ENCODE measurements around the gene LRBA.
"Not testable (repeated sequence)": the region's sequence is repeated elsewhere in the genome, so short reads cannot be mapped to it uniquely, and the experiment has no call there.

Gene LRBA

GRCh38 chr4:150971901-150972300 is 43.2 kb downstream of the LRBA start:
- DNase-seq, result no peak

- no peak for DNase-seq
Observed at GRCh38 chr4:150970685-150971151, 44.4 kb downstream of the LRBA start.

GRCh38 chr4:150964754-150965153 is 50.3 kb downstream of the LRBA start:
- no peak for DNase-seq

DNA sequence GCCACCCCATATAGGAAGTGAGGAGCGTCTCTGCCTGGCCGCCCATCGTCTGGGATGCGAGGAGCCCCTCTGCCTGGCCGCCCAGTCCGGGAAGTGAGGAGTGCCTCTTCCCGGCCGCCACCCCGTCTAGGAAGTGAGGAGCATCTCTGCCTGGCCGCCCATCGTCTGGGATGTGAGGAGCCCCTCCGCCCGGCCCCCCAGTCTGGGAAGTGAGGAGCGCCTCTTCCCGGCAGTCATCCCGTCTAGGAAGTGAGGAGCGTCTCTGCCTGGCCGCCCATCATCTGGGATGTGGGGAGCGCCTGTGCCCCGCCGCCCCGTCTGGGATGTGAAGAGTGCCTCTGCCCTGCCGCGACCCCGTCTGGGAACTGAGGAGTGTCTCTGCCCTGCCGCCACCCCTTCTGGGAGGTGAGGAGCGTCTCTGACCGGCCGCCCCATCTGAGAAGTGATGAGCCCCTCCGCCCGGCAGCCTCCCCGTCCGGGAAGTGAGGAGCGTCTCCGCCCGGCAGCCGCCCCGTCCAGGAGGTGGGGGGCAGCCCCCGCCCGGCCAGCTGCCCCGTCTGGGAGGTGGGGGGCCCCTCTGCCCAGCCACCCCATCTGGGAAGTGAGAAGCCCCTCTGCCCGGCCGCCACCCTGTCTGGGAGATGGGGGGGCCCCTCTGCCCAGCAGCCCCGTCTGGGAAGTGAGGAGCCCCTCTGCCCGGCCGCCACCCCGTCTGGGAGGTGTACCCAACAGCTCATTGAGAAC is 51.3 kb downstream of the LRBA start:
- DNase-seq, result not testable (repeated sequence)

DNA sequence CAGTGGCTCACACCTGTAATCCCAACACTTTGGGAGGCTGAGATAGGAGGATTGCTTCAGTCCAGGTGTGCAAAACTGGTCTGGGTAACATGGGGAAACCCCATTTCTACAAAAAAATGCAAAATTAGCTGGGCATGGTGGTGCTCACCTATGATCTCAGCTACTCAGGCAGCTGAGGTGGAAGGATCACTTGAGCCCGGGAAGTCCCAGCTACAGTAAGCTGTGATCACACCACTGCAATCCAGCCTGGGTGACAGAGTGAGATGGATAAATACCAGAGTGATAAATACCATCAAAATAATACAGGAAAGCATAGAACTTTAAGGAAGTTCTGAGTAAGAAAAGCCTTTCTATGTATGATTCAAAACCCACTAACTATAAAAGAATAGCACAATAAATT is 52.8 kb downstream of the LRBA start:
- DNase-seq, result no peak

- DNase-seq, result no peak
Observed at GRCh38 chr4:150961566-150961965, 53.5 kb downstream of the LRBA start.

DNA sequence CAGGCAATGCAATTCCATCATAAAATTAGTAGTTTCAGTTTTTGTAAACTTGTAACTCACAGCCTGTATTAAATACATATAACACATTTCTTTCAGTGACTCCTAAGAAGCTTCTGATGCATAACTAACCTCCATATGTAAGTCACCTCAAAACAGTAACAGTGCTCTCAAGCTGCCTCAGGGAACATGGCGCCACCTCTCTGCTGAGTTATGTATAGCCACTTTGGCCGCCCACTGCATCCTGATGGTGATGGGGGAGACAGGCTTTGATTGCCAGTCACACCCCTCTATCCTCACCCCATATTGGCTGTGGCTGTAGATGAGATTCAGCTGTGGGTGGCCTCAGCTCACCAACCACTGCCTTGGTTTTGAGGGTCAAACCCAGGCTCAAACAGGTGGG is 54.3 kb downstream of the LRBA start:
- no peak for DNase-seq

DNA sequence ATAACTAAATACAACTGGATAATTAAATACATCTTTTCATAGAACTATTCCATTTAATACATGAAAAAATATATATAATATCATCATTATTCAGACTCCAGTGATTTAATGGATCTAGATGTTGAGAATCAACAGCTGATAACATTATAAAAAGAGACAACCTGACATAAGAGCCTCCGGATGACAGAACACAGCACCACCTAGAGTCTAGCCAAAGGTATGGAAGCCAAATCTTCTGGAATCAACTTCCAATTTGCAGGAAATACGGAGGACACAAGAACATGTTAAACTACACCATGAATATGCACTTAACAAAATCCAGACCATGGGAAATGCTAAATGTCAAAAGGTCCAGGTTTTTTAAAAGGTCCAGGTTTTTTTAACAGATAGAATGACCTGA is 55.0 kb downstream of the LRBA start:
- DNase-seq, result no peak

DNA sequence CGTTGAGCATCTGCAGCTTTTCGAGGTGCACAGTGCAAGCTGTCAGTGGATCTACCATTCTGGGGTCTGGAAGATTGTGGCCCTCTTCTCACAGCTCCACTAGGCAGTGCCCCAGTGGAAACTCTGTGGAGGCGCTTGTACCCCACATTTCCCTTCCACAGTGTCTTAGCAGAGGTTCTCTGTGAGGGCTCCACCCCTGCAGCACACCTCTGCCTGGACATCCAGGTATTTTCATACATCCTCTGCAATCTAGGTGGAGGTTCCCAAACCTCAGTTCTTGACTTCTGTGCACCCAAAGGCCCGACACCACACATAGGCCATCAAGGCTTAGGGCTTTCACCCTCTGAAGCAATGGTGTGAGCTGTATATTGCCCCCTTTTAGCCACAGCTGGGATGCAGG is 57.1 kb downstream of the LRBA start:
- not testable (repeated sequence) for DNase-seq

DNA sequence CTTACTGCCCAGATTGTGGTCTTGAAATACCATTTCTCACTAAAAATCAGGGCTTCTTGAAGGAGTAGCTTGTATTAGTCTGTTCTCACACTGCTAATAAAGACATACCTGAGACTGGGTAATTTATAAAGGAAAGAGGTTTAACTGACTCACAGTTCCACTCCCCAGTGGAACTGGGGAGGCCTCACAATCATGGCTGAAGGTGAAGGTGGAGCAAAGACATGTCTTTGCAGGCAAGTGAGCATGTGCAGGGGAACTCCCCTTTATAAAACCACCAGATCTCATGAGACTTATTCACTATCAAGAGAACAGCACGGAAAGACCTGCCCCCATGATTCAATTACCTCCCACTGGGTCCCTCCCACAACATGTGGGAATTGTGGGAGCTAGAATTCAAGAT is 58.0 kb downstream of the LRBA start:
- not testable (repeated sequence) for DNase-seq

DNA sequence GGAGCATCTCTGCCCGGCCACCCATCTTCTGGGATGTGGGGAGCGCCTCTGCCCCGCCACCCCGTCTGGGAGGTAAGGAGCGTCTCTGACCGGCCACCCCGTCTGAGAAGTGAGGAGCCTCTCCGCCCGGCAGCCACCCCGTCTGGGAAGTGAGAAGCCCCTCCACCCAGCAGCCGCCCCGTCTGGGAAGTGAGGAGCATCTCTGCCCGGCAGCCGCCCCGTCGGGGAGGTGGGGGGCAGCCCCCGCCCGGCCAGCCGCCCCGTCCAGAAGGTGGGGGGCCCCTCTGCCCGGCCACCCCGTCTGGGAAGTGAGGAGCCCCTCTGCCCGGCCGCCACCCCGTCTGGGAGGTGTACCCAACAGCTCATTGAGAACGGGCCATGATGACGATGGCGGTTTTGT is 61.2 kb downstream of the LRBA start:
- not testable (repeated sequence) for DNase-seq

DNA sequence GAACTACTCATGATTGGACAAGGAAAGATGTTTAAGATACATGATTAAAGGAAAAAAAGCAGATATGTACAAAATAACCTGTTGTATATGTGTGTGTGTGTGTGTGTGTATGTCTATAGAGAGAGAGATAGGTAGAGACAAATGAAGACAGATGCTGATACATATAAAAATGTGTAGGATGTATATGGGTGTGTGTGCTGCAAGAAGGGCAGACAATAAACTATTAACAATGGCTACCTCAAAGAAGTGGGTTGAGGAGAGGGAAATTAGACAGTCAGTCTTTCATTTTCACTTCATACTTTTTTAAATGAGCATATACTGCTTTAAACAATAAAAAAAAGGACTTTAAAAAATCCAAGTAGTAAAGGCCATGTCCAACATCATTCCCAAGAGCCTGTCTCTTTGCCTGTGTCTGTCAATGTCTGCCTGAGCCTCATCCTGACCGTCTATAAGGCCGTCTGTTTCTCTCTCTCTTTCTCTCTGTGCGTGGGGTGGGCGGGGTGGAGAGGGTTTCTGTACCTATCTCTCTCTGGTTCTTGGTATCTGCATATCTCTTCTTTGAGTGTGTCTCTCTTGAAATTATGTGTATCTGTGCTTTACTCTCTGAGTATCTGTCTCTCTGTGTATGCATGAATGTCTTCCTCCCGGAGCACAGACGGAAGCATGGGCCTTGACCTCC is 62.8 kb downstream of the LRBA start:
- DNase-seq, result no peak

GRCh38 chr4:150950657-150951288 is 64.3 kb downstream of the LRBA start:
- no peak for DNase-seq

GRCh38 chr4:150949943-150950342 is 65.1 kb downstream of the LRBA start:
- DNase-seq, result no peak

DNA sequence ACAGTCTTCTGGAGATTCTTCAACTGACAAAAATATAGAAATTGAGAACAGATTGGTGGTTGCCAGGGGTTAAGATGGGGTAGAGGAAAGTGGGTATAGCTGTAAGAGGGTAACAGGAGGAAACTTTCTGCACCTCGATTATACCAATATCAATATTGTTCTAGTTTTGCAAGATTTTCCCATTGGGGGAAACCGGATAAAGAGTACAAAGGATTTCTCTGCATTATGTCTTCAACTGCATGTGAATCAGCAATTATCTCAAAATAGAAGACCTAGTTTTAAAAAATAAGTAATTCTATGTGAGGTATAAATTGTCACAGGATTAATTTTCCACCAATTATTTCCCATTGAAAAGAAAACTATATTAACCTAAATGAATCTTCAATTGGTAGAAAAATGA is 65.7 kb downstream of the LRBA start:
- DNase-seq, result no peak

- no peak for DNase-seq
Observed at GRCh38 chr4:150948710-150949109, 66.4 kb downstream of the LRBA start.

DNA sequence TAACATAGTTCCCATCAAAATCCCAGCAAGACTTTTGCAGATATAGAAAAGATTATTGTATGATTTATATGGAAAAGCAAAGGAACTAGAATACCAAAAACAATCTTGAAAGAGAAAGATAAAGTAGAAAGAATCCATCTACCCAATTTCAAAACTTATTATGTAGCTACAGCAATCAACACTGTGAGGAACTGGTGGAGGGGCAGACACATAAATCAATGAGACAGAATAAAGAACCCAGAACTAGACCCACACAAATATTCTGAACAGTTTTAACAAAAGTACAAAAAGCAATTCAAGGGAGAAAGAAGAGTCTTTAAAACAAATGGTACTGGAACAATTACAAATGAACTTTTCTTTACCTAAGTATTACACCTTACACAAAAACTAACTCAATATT is 67.0 kb downstream of the LRBA start:
- DNase-seq, result no peak

DNA sequence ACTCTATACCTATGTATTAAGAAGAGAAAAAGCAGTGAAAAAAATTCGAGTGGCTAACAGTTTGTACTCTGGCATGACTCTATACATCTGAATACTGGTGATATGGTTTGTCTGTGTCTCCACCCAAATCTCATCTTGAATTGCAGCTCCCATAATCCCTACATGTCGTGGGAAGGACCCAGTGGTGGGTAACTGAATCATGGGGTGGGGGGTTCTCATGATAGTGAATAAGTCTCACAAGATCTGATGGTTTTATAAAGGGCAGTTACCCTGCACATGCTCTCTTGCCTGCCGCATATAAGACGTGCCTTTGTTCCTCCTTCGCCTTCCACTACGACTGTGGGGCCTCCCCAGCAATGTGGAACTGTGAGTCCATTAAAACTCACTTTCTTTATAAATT is 70.4 kb downstream of the LRBA start:
- DNase-seq, result no peak

- DNase-seq, result no peak
Observed at GRCh38 chr4:150943818-150944217, 71.3 kb downstream of the LRBA start.

GRCh38 chr4:150943126-150943525 is 72.0 kb downstream of the LRBA start:
- DNase-seq, result no peak

GRCh38 chr4:150942539-150942938 is 72.5 kb downstream of the LRBA start:
- DNase-seq, result no peak

DNA sequence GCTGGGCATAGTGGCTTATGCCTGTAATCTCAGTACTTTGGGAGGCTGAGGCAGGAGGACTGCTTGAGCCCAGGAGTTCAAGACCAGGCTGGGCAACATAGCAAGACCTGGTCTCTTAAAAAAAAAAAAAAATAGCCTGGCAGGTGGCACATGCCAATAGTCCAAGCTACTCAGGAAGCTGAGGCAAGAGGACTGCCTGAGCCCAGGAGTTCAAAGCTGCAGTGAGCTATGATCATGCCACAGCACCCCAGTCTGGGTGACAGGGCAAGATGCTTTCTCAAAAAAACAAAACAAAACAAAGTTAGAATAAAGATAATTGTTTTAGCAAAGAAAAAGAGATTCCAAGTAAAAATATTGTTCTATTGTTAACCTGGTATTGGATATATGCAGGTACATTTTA is 75.0 kb downstream of the LRBA start:
- DNase-seq, result no peak

GRCh38 chr4:150939530-150939929 is 75.6 kb downstream of the LRBA start:
- no peak for DNase-seq

DNA sequence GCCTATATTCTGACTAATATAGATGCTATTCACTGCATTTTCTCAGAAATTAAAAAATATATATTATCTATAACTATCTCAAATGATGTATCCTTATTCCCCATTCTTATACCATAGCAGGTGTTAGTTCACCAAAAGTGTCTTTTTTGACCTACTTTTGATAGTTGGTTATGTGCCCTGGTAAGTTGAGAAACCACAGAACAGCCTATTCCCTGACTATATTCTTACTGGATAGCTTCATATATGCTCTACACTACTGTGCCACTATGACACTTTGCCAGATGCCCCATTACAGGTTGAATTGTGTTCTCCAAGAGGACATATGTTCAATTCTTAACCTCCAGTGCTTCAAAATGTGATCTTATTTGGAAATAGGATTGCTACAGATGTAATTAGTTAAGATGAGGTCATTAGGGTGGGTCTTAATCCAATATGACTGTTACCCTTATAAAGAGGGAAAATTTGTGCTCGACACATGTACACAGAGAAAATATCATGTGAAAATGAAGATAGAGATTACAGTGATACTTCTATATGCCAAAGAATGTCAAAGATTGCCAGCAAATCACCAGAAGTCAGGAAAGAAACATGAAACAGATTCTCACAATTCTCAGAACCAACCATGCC is 76.1 kb downstream of the LRBA start:
- DNase-seq, result no peak
